ENCODE measurements around the gene SERPINB1. TPM values are rescaled to one million over a fixed set of nuclear protein-coding genes. Genes with fewer than 3 reads are reported as not detected.

SERPINB1 gene
- total and polyA plus RNA-seq, 12 donors, result 33.4 to 159 (median 60.7) TPM

GRCh38 chr6:2783188-2783963 lies 58.3 kb downstream of the SERPINB1 start:
- intact Hi-C loops (cut with DNase I), result loop anchor here (10.0 kb wide), 2 partner anchors 131 to 151 kb away; no protein-coding TSS in a partner anchor
- 71 to 77% (median 75%) methylated on average over 17 to 19 of the region's 19 CpGs for WGBS, 4 donors
- H3K36me3 ChIP-seq (replicated peaks in 1 of 2), result peaks cover 0 to 46% of the 10 kb centered on the region in 2 donors
- peak in 1 of 7 donors; percentile 13 for DNase-seq
- H3K27ac ChIP-seq, result no peak overlapping the region
- no peaks in the 10 kb centered on the region for H3K4me1 ChIP-seq (replicated peaks in 1 of 2)
- TF ChIP-seq POLR2A (IDR thresholded peaks at IDR 0.05) (no peak), CTCF (IDR thresholded peaks at IDR 0.05) (no peak)
- H3K4me3 ChIP-seq, result no peak overlapping the region
- H3K27me3 ChIP-seq, result no peaks in the 10 kb centered on the region
- no peaks in the 10 kb centered on the region for H3K9me3 ChIP-seq (replicated peaks in 1 of 3)

DNA sequence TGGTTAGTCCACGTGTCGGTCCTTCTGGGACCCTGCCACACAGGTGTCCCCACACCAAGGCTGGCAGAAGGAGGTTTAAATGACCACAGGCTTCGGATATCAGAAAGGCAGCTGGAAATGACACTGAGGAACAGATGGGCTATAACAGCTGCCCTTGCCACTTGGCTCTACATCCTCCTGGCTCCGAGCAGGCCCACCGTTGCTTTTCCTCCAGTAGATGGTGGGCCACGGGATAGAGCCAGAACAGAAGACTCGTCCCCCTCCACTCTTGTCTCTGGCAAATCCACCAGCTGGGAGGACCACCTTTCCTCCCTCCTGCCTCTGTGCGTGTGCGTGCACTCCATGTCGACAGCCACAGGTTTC lies 58.9 kb downstream of the SERPINB1 start:
- peaks cover 0 to 46% of the 10 kb centered on the region in 2 donors for H3K36me3 ChIP-seq (replicated peaks in 1 of 2)
- peak in 1 of 7 donors; percentile 7 for DNase-seq
- H3K27ac ChIP-seq, result no peak overlapping the region
- no peaks in the 10 kb centered on the region for H3K4me1 ChIP-seq (replicated peaks in 1 of 2)
- WGBS, 4 donors, result 79 to 88% (median 82%) methylated on average over 10 of the region's 10 CpGs
- H3K9me3 ChIP-seq (replicated peaks in 1 of 3), result no peaks in the 10 kb centered on the region
- no peaks in the 10 kb centered on the region for H3K27me3 ChIP-seq
- no peak overlapping the region for H3K4me3 ChIP-seq
- intact Hi-C loops (cut with DNase I), result loop anchor here (10.0 kb wide), 2 partner anchors 132 to 152 kb away; no protein-coding TSS in a partner anchor
- TF ChIP-seq POLR2A (IDR thresholded peaks at IDR 0.05) (no peak), CTCF (IDR thresholded peaks at IDR 0.05) (no peak)

DNA sequence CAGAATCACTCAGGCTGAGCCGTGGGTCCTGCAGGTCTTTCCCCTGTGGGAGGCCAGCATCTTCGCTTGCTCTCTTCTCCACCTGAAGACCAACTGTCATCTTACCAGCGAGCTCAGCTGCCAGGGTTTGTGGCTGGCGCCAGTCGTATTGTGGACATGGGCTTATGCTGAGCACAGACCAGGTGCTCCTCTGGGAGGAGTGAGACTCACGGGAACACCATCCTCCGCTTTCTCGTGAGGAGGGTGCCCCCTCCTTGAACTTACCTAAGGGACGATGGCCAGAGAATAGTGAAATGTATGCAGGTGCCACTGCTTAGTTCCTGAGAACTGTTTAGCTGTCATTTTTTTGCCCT lies 59.3 kb downstream of the SERPINB1 start:
- intact Hi-C loops (cut with DNase I), result loop anchor here (10.0 kb wide), 2 partner anchors 132 to 152 kb away; no protein-coding TSS in a partner anchor

More for the DNA sequence above, 59.3 kb downstream of the SERPINB1 start:
- peak in 1 of 7 donors; percentile 7 for DNase-seq
- Histone ChIP-seq H3K4me1 (replicated peaks in 1 of 2) (no peaks in the 10 kb centered on the region), H3K36me3 (replicated peaks in 1 of 2) (peaks cover 0 to 46% of the 10 kb centered on the region in 2 donors), H3K27ac (no peak overlapping the region), H3K27me3 (no peaks in the 10 kb centered on the region), H3K9me3 (replicated peaks in 1 of 3) (no peaks in the 10 kb centered on the region), H3K4me3 (no peak overlapping the region)
- TF ChIP-seq POLR2A (IDR thresholded peaks at IDR 0.05), result no peak
- no peak for TF ChIP-seq CTCF (IDR thresholded peaks at IDR 0.05)
- 91 to 94% (median 91%) methylated on average over 6 to 9 of the region's 9 CpGs for WGBS, 4 donors

Small RNA genes within 50 kb of the gene (microRNA-seq; reads per million reads assigned to microRNA genes)
- gene MIR4645, result 0.38 to 2.8 (median 1.3) reads per million in 3 donors

Small RNA genes within 50 kb of the gene (small RNA-seq; reads per million reads assigned to genes)
- gene MIR4645, result 1.2 to 2.6 reads per million in 2 donors

Other genes starting within 250 kb of the SERPINB1 start
- gene MYLK4, start 90.9 kb downstream of the SERPINB1 start, total RNA-seq, result under 1 TPM; 0.35 to 0.90 (median 0.69) TPM
- gene MYLK4, start 90.9 kb downstream of the SERPINB1 start, polyA plus RNA-seq, result under 1 TPM; 0.46 to 0.84 (median 0.48) TPM
- 10 to 100 TPM; 27.7 to 82.2 (median 46.6) TPM for gene WRNIP1, start 76.5 kb downstream of the SERPINB1 start, total RNA-seq
- 10 to 100 TPM; 37.9 to 63.0 (median 61.0) TPM for gene WRNIP1, start 76.5 kb downstream of the SERPINB1 start, polyA plus RNA-seq
- 10 to 100 TPM in 6 of 9 donors, 1 to 10 TPM in 3; 7.1 to 26.9 (median 18.3) TPM for gene SERPINB9, start 61.4 kb upstream of the SERPINB1 start, total RNA-seq
- gene SERPINB9, start 61.4 kb upstream of the SERPINB1 start, polyA plus RNA-seq, result 10 to 100 TPM in 1 of 3 donors, 1 to 10 TPM in 2; 6.5 to 12.3 (median 7.4) TPM
- 100 to 1,000 TPM; 132 to 258 (median 198) TPM for gene SERPINB6, start 129.7 kb upstream of the SERPINB1 start, total RNA-seq
- gene SERPINB6, start 129.7 kb upstream of the SERPINB1 start, polyA plus RNA-seq, result 100 to 1,000 TPM; 161 to 332 (median 229) TPM
- gene NQO2, start 158.0 kb upstream of the SERPINB1 start, total RNA-seq, result 100 to 1,000 TPM; 133 to 200 (median 157) TPM
- gene NQO2, start 158.0 kb upstream of the SERPINB1 start, polyA plus RNA-seq, result 100 to 1,000 TPM; 100 to 177 (median 158) TPM
- gene RIPK1, start 226.6 kb upstream of the SERPINB1 start, total RNA-seq, result 10 to 100 TPM; 15.7 to 21.7 (median 20.2) TPM
- gene RIPK1, start 226.6 kb upstream of the SERPINB1 start, polyA plus RNA-seq, result 10 to 100 TPM; 18.9 to 20.9 (median 20.9) TPM

Measured in adrenal gland (tissue), 12 donors.